ENCODE results near the gene METRN. TPM values are rescaled to one million over a fixed set of nuclear protein-coding genes. Genes with fewer than 3 reads are reported as not detected.

The METRN gene
- total RNA-seq, 1 experiment from 2014 or later = 119 TPM

Other genes starting within 250 kb of the METRN start
- 92.4 and 122 TPM in 2 replicates for gene CAPN15, start 187.4 kb upstream of the METRN start, total RNA-seq (2014; rRNA removed; shearing (Covaris generic))
- 0.10 TPM in 1 of 2 replicates, not detected in the other for gene PRR35, start 154.7 kb upstream of the METRN start, total RNA-seq (2014; rRNA removed; shearing (Covaris generic))
- gene NHLRC4, start 148.1 kb upstream of the METRN start, total RNA-seq (2014; rRNA removed; shearing (Covaris generic)) = 0.07 and 1.1 TPM in 2 replicates
- 38.2 and 53.0 TPM in 2 replicates for gene PIGQ, start 145.2 kb upstream of the METRN start, total RNA-seq (2014; rRNA removed; shearing (Covaris generic))
- gene RAB40C, start 125.1 kb upstream of the METRN start, total RNA-seq (2014; rRNA removed; shearing (Covaris generic)) = 12.9 and 15.2 TPM in 2 replicates
- 0.03 and 0.14 TPM in 2 replicates for gene WFIKKN1, start 84.1 kb upstream of the METRN start, total RNA-seq (2014; rRNA removed; shearing (Covaris generic))
- 190 and 194 TPM in 2 replicates for gene METTL26, start 78.8 kb upstream of the METRN start, total RNA-seq (2014; rRNA removed; shearing (Covaris generic))
- 44.9 and 51.1 TPM in 2 replicates for gene MCRIP2, start 73.3 kb upstream of the METRN start, total RNA-seq (2014; rRNA removed; shearing (Covaris generic))
- 27.0 and 27.9 TPM in 2 replicates for gene WDR90, start 65.8 kb upstream of the METRN start, total RNA-seq (2014; rRNA removed; shearing (Covaris generic))
- gene RHOT2, start 47.0 kb upstream of the METRN start, total RNA-seq (2014; rRNA removed; shearing (Covaris generic)) = 95.4 and 107 TPM in 2 replicates
- gene RHBDL1, start 39.4 kb upstream of the METRN start, total RNA-seq (2014; rRNA removed; shearing (Covaris generic)) = 1.1 and 1.6 TPM in 2 replicates
- gene STUB1, start 34.7 kb upstream of the METRN start, total RNA-seq (2014; rRNA removed; shearing (Covaris generic)) = 208 and 257 TPM in 2 replicates
- 43.0 and 46.2 TPM in 2 replicates for gene JMJD8, start 30.8 kb upstream of the METRN start, total RNA-seq (2014; rRNA removed; shearing (Covaris generic))
- gene WDR24, start 24.7 kb upstream of the METRN start, total RNA-seq (2014; rRNA removed; shearing (Covaris generic)) = 3.4 and 4.1 TPM in 2 replicates
- gene FBXL16, start 9.3 kb upstream of the METRN start, total RNA-seq (2014; rRNA removed; shearing (Covaris generic)) = 2.0 and 4.2 TPM in 2 replicates
- 42.3 and 54.6 TPM in 2 replicates for gene ANTKMT, start 6.0 kb downstream of the METRN start, total RNA-seq (2014; rRNA removed; shearing (Covaris generic))
- 4.2 and 4.6 TPM in 2 replicates for gene CCDC78, start 11.3 kb downstream of the METRN start, total RNA-seq (2014; rRNA removed; shearing (Covaris generic))
- 18.6 and 27.2 TPM in 2 replicates for gene HAGHL, start 12.0 kb downstream of the METRN start, total RNA-seq (2014; rRNA removed; shearing (Covaris generic))
- gene CIAO3, start 25.9 kb downstream of the METRN start, total RNA-seq (2014; rRNA removed; shearing (Covaris generic)) = 33.1 and 35.7 TPM in 2 replicates
- gene MSLN, start 45.6 kb downstream of the METRN start, total RNA-seq (2014; rRNA removed; shearing (Covaris generic)) = 0.23 TPM in 1 of 2 replicates, not detected in the other
- 84.1 and 114 TPM in 2 replicates for gene RPUSD1, start 73.3 kb downstream of the METRN start, total RNA-seq (2014; rRNA removed; shearing (Covaris generic))
- gene CHTF18, start 73.5 kb downstream of the METRN start, total RNA-seq (2014; rRNA removed; shearing (Covaris generic)) = 41.6 and 45.6 TPM in 2 replicates
- gene GNG13, start 85.6 kb downstream of the METRN start, total RNA-seq (2014; rRNA removed; shearing (Covaris generic)) = not detected in 2 replicates